ENCODE measurements around the gene MRPL18. TPM values are rescaled to one million over a fixed set of nuclear protein-coding genes. Genes with fewer than 3 reads are reported as not detected.
A peak's percentile ranks its signal among the peaks of the same experiment; 100 is the strongest.

MRPL18 gene
- total and polyA plus RNA-seq, 5 experiments from 2014 or later: 36.2 to 131 (median 63.0) TPM

DNA sequence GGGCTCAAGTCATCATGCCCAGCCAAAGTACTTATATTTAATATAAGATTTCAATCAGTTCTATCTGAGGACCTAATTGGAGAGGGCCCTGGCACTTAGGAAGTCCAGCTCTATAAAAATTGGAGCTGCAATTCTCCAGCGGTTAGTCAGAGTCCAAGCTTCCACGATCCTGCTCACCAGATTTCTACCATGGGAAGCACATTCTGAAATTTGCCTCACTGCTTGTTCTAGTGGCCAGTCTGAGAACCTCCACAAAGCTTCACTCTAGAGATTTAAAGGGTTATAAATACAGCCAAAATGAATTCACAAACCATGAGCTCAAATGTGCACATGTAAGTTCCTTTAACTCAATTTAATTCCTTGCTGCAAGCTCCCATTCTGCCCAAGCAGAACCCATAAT, 43.3 kb downstream of the MRPL18 start:
- peak overlapping the region in 6 of 10 donors; percentile 26 to 47 (median 32) for H3K4me3 Mint-ChIP-seq
- H3K27ac Mint-ChIP-seq: peak overlapping the region in 9 of 10 donors; percentile 13 to 87 (median 63)
- no peaks in the 10 kb centered on the region for H3K9me3 Mint-ChIP-seq
- no peaks in the 10 kb centered on the region for H3K27me3 Mint-ChIP-seq
- H3K36me3 Mint-ChIP-seq: no peaks in the 10 kb centered on the region
- ATAC-seq (peak; percentile 35 to 36), DNase-seq (no peak)
- POLR2A ChIA-PET: interaction anchor here (1.2 to 3.6 kb wide), 7 partner anchors 8 to 107 kb away, joined by 3 to 25 read pairs (median 4); partner anchors contain the start of genes ACAT2, MRPL18, TCP1 and WTAP
- H3K4me1 Mint-ChIP-seq: peaks cover 17 to 59% (median 49%) of the 10 kb centered on the region in 4 donors

DNA sequence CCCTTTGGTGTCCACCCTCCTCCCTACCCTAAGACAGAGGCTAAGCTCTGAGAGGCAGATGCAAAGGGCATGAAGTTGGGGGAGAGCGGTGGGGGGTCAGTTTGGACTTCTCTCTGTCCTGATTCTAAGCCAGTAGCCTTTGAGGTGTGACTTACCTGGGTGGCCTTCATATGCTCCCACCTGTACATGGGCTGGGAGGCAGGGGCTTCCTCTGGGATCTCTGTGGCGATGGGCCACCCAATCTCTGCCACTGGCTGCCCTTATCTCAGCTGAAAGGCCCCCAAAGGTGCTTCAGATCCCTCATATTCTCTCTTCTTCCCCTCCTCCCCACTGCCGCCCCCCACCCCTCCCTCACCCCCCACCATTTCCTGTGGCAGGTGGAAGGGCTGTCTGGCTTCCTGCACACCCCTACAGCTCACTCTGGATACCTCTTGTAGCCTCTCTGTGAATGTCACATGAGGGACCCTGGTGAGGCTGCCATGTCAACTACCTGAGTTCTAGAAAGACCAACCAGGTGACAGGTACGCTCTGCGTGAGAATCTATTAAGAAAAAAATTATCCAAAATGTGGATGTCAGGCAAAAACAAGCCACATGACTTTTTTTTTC, 43.8 kb downstream of the MRPL18 start:
- Mint-ChIP-seq H3K27me3 (no peaks in the 10 kb centered on the region), H3K9me3 (no peaks in the 10 kb centered on the region), H3K4me1 (peaks cover 17 to 59% (median 49%) of the 10 kb centered on the region in 4 donors), H3K4me3 (peak overlapping the region in 8 of 10 donors; percentile 19 to 60 (median 38)), H3K36me3 (no peaks in the 10 kb centered on the region), H3K27ac (peak overlapping the region in 9 of 10 donors; percentile 16 to 87 (median 78))
- POLR2A ChIA-PET: interaction anchor here (0.7 to 3.6 kb wide), 8 partner anchors 9 to 107 kb away, joined by 3 to 25 read pairs (median 6); partner anchors contain the start of genes ACAT2, MRPL18, TCP1 and WTAP
- ATAC-seq (peak; percentile 76 to 89), DNase-seq (peak in 5 of 10 donors; percentile 8 to 69 (median 31))

- no peak for DNase-seq
- peaks cover 11 to 47% (median 34%) of the 10 kb centered on the region in 4 donors for H3K4me1 Mint-ChIP-seq
- H3K27me3 Mint-ChIP-seq: peaks cover 0 to 2% (median 0%) of the 10 kb centered on the region in 5 donors
- POLR2A ChIA-PET: interaction anchor here (0.6 to 1.3 kb wide), 2 partner anchors 47 to 149 kb away, joined by 3 to 4 read pairs; partner anchors contain the start of gene MRPL18
- H3K27ac Mint-ChIP-seq: peak overlapping the region in 1 of 10 donors; percentile 24
- ATAC-seq: no peak
- H3K36me3 Mint-ChIP-seq: no peaks in the 10 kb centered on the region
- no peak overlapping the region for H3K4me3 Mint-ChIP-seq
- H3K9me3 Mint-ChIP-seq: no peaks in the 10 kb centered on the region
These were observed 46.6 kb downstream of the MRPL18 start for GRCh38 chr6:159836718-159837490.

GRCh38 chr6:159837511-159837910, 47.2 kb downstream of the MRPL18 start:
- Mint-ChIP-seq H3K36me3 (no peaks in the 10 kb centered on the region), H3K4me3 (no peak overlapping the region), H3K27me3 (peaks cover 0 to 2% (median 0%) of the 10 kb centered on the region in 5 donors), H3K9me3 (no peaks in the 10 kb centered on the region), H3K4me1 (peaks cover 11 to 49% (median 34%) of the 10 kb centered on the region in 4 donors), H3K27ac (peak overlapping the region in 1 of 10 donors; percentile 27)
- no peak for DNase-seq
- no peak for ATAC-seq
- POLR2A ChIA-PET: interaction anchor here (1.3 kb wide), 1 partner anchor 47 kb away, joined by 4 read pairs; the partner anchor contains the start of gene MRPL18

GRCh38 chr6:159838020-159838744, 47.9 kb downstream of the MRPL18 start:
- H3K27ac Mint-ChIP-seq: no peak overlapping the region
- no peaks in the 10 kb centered on the region for H3K36me3 Mint-ChIP-seq
- no peak overlapping the region for H3K4me3 Mint-ChIP-seq
- DNase-seq (no peak), ATAC-seq (no peak)
- H3K9me3 Mint-ChIP-seq: no peaks in the 10 kb centered on the region
- peaks cover 11 to 43% (median 28%) of the 10 kb centered on the region in 4 donors for H3K4me1 Mint-ChIP-seq
- POLR2A ChIA-PET: no interaction called here
- peaks cover 0 to 2% (median 0%) of the 10 kb centered on the region in 5 donors for H3K27me3 Mint-ChIP-seq

GRCh38 chr6:159842035-159842434, 51.8 kb downstream of the MRPL18 start:
- Mint-ChIP-seq H3K9me3 (no peaks in the 10 kb centered on the region), H3K4me1 (peaks cover 6 to 33% (median 17%) of the 10 kb centered on the region in 4 donors), H3K27ac (peak overlapping the region in 1 of 10 donors; percentile 45), H3K36me3 (no peaks in the 10 kb centered on the region), H3K4me3 (no peak overlapping the region), H3K27me3 (peaks cover 0 to 2% (median 0%) of the 10 kb centered on the region in 5 donors)
- DNase-seq (no peak), ATAC-seq (no peak)
- POLR2A ChIA-PET: interaction anchor here (0.7 kb wide), 1 partner anchor 9 kb away, joined by 4 read pairs; no protein-coding TSS in a partner anchor

GRCh38 chr6:159844737-159845645, 54.7 kb downstream of the MRPL18 start:
- no peak for ATAC-seq
- POLR2A ChIA-PET: interaction anchor here (1.0 to 2.0 kb wide), 3 partner anchors 10 to 118 kb away, joined by 4 to 7 read pairs (median 7); partner anchors contain the start of genes MRPL18, TCP1 and WTAP
- Mint-ChIP-seq H3K27me3 (peaks cover 0 to 2% (median 0%) of the 10 kb centered on the region in 5 donors), H3K9me3 (peaks cover 0 to 17% (median 9%) of the 10 kb centered on the region in 9 donors), H3K36me3 (peaks cover 0 to 10% (median 0%) of the 10 kb centered on the region in 3 donors), H3K4me1 (peaks cover 6 to 25% (median 16%) of the 10 kb centered on the region in 4 donors), H3K4me3 (peak overlapping the region in 1 of 10 donors; percentile 36), H3K27ac (peak overlapping the region in 5 of 10 donors; percentile 9 to 87 (median 86))
- no peak for DNase-seq

Other genes starting within 250 kb of the MRPL18 start
- 10 to 100 TPM; 83.4 to 86.5 TPM for gene SOD2, start 97.2 kb upstream of the MRPL18 start, total RNA-seq
- 10 to 100 TPM; 80.5 to 92.0 (median 90.0) TPM for gene SOD2, start 97.2 kb upstream of the MRPL18 start, polyA plus RNA-seq
- gene WTAP, start 63.0 kb upstream of the MRPL18 start, total RNA-seq: 100 to 1,000 TPM; 156 to 159 TPM
- 100 to 1,000 TPM; 104 to 128 (median 122) TPM for gene WTAP, start 63.0 kb upstream of the MRPL18 start, polyA plus RNA-seq
- gene ACAT2, start 28.4 kb upstream of the MRPL18 start, total RNA-seq: 10 to 100 TPM; 30.6 to 30.9 TPM
- 10 to 100 TPM; 29.4 to 38.8 (median 38.2) TPM for gene ACAT2, start 28.4 kb upstream of the MRPL18 start, polyA plus RNA-seq
- gene TCP1, start 865 bp upstream of the MRPL18 start, total RNA-seq: 100 to 1,000 TPM; 184 to 185 TPM
- 10 to 100 TPM; 68.8 to 97.6 (median 72.4) TPM for gene TCP1, start 865 bp upstream of the MRPL18 start, polyA plus RNA-seq
- under 1 TPM; 0.36 to 0.75 TPM for gene PNLDC1, start 9.8 kb downstream of the MRPL18 start, total RNA-seq
- under 1 TPM in 1 of 3 donors, not detected in 2; 0.36 TPM for gene PNLDC1, start 9.8 kb downstream of the MRPL18 start, polyA plus RNA-seq
- not detected for gene MAS1, start 100.5 kb downstream of the MRPL18 start, total RNA-seq
- gene MAS1, start 100.5 kb downstream of the MRPL18 start, polyA plus RNA-seq: not detected
- gene IGF2R, start 178.6 kb downstream of the MRPL18 start, total RNA-seq: 10 to 100 TPM; 63.1 to 69.7 TPM
- 10 to 100 TPM in 2 of 3 donors, 1 to 10 TPM in 1; 9.1 to 19.3 (median 13.6) TPM for gene IGF2R, start 178.6 kb downstream of the MRPL18 start, polyA plus RNA-seq

Measured in naive thymus-derived CD8-positive, alpha-beta T cell (primary cell).